CD4-positive, alpha-beta T cell (primary cell): Measurements from ENCODE around the gene C3orf70. TPM values are rescaled to one million over a fixed set of nuclear protein-coding genes. Genes with fewer than 3 reads are reported as not detected.

Experiments
- ATAC-seq: fragments of 200-7000 bp; cut with Tn5 transposase; one replicate; pipeline ENCODE4 v1.10.0; 2022; ENCODE audit warnings: mild to moderate bottlenecking; ENCODE audit not compliant: poor library complexity
- CTCF ChIA-PET: fragments of 350-600 bp; sonication (Branson Sonifier 250); formaldehyde crosslinking; loops from one replicate; lab custom pipeline; 2021; ENCODE audit warnings: antibody characterized with exemption, inconsistent platforms; lab: Charles Lee
- POLR2A ChIA-PET: fragments of 350-600 bp; sonication (Branson Sonifier 250); formaldehyde crosslinking; loops from one replicate; lab custom pipeline; 2021; ENCODE audit warnings: antibody characterized with exemption, inconsistent platforms; lab: Charles Lee
- DNase-seq, 14 experiments: peaks; one replicate each; pipeline ENCODE4 v3.0.0-alpha.2; 2013 to 2020; ENCODE audit warnings: mixed read lengths in 2 of 14
- H3K27ac ChIP-seq, 2 donors: one replicate each; pipeline versions ENCODE4 v1.5.1 to v1.7.0; 2013; ENCODE audit warnings: low read length in 2 of 2, low read depth in 1 of 2, mild to moderate bottlenecking in 1 of 2
- H3K27me3 ChIP-seq, 2 experiments: 1 replicate in 1 of 2; 2 replicates in 1 of 2; pipeline versions ENCODE4 v1.6.1 to v1.7.0; 2013; ENCODE audit warnings: low read length in 2 of 2, control low read depth in 1 of 2, mild to moderate bottlenecking in 1 of 2, moderate library complexity in 1 of 2; ENCODE audit not compliant: insufficient read depth in 2 of 2, control insufficient read depth in 1 of 2
- H3K36me3 ChIP-seq: one replicate; pipeline ENCODE4 v1.6.1; 2013; ENCODE audit warnings: low read length, control low read depth; ENCODE audit not compliant: insufficient read depth
- H3K4me1 ChIP-seq: one replicate; pipeline ENCODE4 v1.6.1; 2013; ENCODE audit warnings: low read length, control low read depth; ENCODE audit not compliant: insufficient read depth
- H3K4me3 ChIP-seq: one replicate; pipeline ENCODE4 v1.5.1; 2013; ENCODE audit warnings: mild to moderate bottlenecking, low read length, moderate library complexity
- H3K9me3 ChIP-seq, 2 experiments: 1 replicate in 1 of 2; 2 replicates in 1 of 2; pipeline versions ENCODE4 v1.6.1 to v1.7.0; 2013; ENCODE audit warnings: low read length in 2 of 2, mild to moderate bottlenecking in 2 of 2, control low read depth in 1 of 2, moderate library complexity in 1 of 2; ENCODE audit not compliant: control insufficient read depth in 1 of 2, insufficient read depth in 1 of 2
- H3K27ac Mint-ChIP-seq: one replicate; pipeline ENCODE4 v1.8.0; 2020; ENCODE audit warnings: mixed read lengths
- H3K27me3 Mint-ChIP-seq: one replicate; pipeline ENCODE4 v1.8.0; 2021; ENCODE audit warnings: mixed read lengths
- H3K36me3 Mint-ChIP-seq: one replicate; pipeline ENCODE4 v1.8.0; 2021; ENCODE audit warnings: low read depth, mixed read lengths
- H3K4me1 Mint-ChIP-seq: one replicate; pipeline ENCODE4 v1.8.0; 2021; ENCODE audit warnings: low read depth, mixed read lengths
- H3K4me3 Mint-ChIP-seq: one replicate; pipeline ENCODE4 v1.8.0; 2020; ENCODE audit warnings: mild to moderate bottlenecking, mixed read lengths
- H3K9me3 Mint-ChIP-seq: one replicate; pipeline ENCODE4 v1.8.0; 2020; ENCODE audit warnings: mixed read lengths
- intact Hi-C, 2 experiments: fragments of 100-400 bp; cut with DNase I in 1 of 2; cut with micrococcal nuclease in 1 of 2; formaldehyde crosslinking; loops; one replicate each; pipeline versions ENCODE4 v1.15.1 to v1.9.0; 2023 to 2025; cut with DNase I, micrococcal nuclease
- total RNA-seq, 174 experiments: library from RNA in 2 of 174; stranded (reverse) in 2 of 174; gene quantifications; one replicate each; pipeline ENCODE4 v1.2.3 and lab custom pipeline; 2021 to 2026
- TF ChIP-seq, protein P1 (sequence below): fragments of 200-600 bp; IDR thresholded peaks from one replicate; pipeline ENCODE4 v1.8.0; 2022; ENCODE audit warnings: antibody characterized with exemption, mild to moderate bottlenecking

C3orf70 gene
- total RNA-seq, 2 experiments from 2014 or later: not detected

DNA sequence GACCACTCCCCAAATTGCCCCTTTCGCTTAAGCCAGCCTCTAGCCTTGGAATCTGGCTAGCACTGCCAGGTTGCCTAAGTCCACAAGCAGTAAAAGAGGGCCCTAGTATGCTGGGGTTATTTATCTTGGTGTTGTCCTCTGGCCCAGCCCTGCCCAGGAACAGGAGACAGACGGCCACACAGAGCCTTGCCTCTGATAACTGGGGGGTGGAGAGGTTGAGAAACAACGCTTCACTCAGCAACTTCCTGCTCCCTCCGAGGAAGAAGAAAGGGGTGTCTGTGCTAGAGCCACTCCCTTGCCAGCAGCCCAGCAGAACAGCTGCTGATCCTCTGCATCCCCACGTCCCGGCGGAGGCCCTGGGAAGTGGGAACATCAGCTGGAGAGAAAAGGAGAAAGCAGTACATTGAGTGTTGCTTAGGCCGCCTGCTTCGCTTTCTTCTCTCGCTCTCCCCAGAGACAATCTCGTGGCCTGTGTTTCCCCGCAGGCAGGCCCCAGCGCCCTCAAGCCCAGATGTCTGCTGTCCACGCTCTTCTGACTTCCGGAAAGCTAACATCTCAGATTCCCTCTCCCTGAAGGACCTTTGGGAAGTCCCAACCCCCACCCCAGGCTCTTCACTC is 22.6 kb upstream of the C3orf70 start:
- Mint-ChIP-seq H3K4me1 (no peaks in the 10 kb centered on the region), H3K36me3 (no peaks in the 10 kb centered on the region), H3K27me3 (peaks cover 8% of the 10 kb centered on the region), H3K9me3 (no peaks in the 10 kb centered on the region), H3K27ac (no peak overlapping the region), H3K4me3 (no peak overlapping the region)
- H3K27ac ChIP-seq: no peak overlapping the region
- H3K4me3 ChIP-seq: no peak overlapping the region
- ChIA-PET CTCF (no interaction called here), POLR2A (no interaction called here)
- peaks cover 4 to 7% of the 10 kb centered on the region in 2 experiments for H3K27me3 ChIP-seq
- no peak for ATAC-seq
- no peak for DNase-seq
- TF ChIP-seq, protein P1, sequence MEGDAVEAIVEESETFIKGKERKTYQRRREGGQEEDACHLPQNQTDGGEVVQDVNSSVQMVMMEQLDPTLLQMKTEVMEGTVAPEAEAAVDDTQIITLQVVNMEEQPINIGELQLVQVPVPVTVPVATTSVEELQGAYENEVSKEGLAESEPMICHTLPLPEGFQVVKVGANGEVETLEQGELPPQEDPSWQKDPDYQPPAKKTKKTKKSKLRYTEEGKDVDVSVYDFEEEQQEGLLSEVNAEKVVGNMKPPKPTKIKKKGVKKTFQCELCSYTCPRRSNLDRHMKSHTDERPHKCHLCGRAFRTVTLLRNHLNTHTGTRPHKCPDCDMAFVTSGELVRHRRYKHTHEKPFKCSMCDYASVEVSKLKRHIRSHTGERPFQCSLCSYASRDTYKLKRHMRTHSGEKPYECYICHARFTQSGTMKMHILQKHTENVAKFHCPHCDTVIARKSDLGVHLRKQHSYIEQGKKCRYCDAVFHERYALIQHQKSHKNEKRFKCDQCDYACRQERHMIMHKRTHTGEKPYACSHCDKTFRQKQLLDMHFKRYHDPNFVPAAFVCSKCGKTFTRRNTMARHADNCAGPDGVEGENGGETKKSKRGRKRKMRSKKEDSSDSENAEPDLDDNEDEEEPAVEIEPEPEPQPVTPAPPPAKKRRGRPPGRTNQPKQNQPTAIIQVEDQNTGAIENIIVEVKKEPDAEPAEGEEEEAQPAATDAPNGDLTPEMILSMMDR: no peak
- H3K36me3 ChIP-seq: no peaks in the 10 kb centered on the region
- no peaks in the 10 kb centered on the region for H3K9me3 ChIP-seq
- H3K4me1 ChIP-seq: no peaks in the 10 kb centered on the region
- intact Hi-C loops: loop anchor here in 1 of 2 experiments (5.0 kb wide), 1 partner anchor 298 kb away; no protein-coding TSS in a partner anchor

GRCh38 chr3:185172086-185173049 is 19.5 kb upstream of the C3orf70 start:
- intact Hi-C loops: no loop called here
- DNase-seq: no peak
- peaks cover 18% of the 10 kb centered on the region for H3K27me3 Mint-ChIP-seq
- H3K36me3 Mint-ChIP-seq: no peaks in the 10 kb centered on the region
- no peak overlapping the region for H3K27ac Mint-ChIP-seq
- Histone ChIP-seq H3K9me3 (no peaks in the 10 kb centered on the region), H3K4me3 (no peak overlapping the region), H3K27me3 (peaks cover 0 to 1% of the 10 kb centered on the region in 2 experiments), H3K27ac (no peak overlapping the region), H3K4me1 (no peaks in the 10 kb centered on the region), H3K36me3 (no peaks in the 10 kb centered on the region)
- no peak overlapping the region for H3K4me3 Mint-ChIP-seq
- no peak for ATAC-seq
- TF ChIP-seq, protein P1: no peak
- H3K9me3 Mint-ChIP-seq: no peaks in the 10 kb centered on the region
- CTCF ChIA-PET: no interaction called here
- POLR2A ChIA-PET: no interaction called here
- no peaks in the 10 kb centered on the region for H3K4me1 Mint-ChIP-seq

DNA sequence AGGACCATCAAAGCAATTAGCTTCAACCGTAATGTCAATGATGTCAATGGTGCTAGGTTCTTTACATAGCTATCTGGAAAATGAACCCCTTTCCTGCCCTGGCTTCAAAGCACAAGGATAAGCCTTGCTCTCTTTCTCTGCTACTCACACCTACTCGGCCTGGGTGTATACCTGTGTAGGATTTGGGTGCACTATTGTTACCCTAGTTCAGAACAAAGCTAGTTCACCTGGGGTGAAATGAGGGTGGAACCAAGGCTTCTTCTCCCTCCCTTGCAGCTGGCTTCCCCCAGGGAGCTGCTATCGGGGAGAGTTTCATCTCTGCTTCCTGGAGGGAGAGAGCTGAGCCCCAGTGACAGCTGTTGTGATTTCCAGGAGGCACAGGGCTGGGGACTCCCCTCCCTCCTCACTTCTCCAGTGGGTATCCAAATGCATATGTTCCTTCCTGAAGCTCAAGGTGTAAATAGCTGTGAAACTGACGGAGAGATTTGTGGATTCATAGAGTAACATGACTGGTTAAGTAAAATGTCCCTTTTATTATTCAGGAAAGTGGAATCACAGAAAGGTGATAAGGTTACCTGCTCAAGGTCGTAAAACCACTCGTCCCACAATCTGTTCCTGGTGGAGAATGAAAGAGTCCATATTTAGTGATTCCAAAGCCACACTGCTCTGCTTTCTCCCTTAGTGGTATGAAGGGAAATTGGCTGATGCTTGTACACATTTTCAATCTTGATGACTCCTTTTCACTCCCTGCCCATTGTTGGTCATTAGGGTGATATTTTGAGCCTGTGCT is 11.8 kb upstream of the C3orf70 start:
- intact Hi-C loops: no loop called here

More for the DNA sequence above, 11.8 kb upstream of the C3orf70 start:
- ChIA-PET POLR2A (no interaction called here), CTCF (no interaction called here)
- H3K36me3 ChIP-seq: no peaks in the 10 kb centered on the region
- no peaks in the 10 kb centered on the region for H3K9me3 ChIP-seq
- no peaks in the 10 kb centered on the region for H3K4me1 Mint-ChIP-seq
- TF ChIP-seq, protein P1: no peak
- H3K9me3 Mint-ChIP-seq: no peaks in the 10 kb centered on the region
- peaks cover 0 to 2% of the 10 kb centered on the region in 2 experiments for H3K27me3 ChIP-seq
- peaks cover 29% of the 10 kb centered on the region for H3K27me3 Mint-ChIP-seq
- no peak overlapping the region for H3K4me3 ChIP-seq
- no peak overlapping the region for H3K4me3 Mint-ChIP-seq
- no peaks in the 10 kb centered on the region for H3K4me1 ChIP-seq
- no peak overlapping the region for H3K27ac ChIP-seq
- ATAC-seq: no peak
- no peak overlapping the region for H3K27ac Mint-ChIP-seq
- no peak for DNase-seq
- H3K36me3 Mint-ChIP-seq: no peaks in the 10 kb centered on the region
